Adipocyte (in vitro differentiated cells): ENCODE results near the gene FBXL13.
"Not testable (repeated sequence)": the region's sequence is repeated elsewhere in the genome, so short reads cannot be mapped to it uniquely, and the experiment has no call there.

ENCODE experiments used
- DNase-seq: peaks from one replicate; pipeline ENCODE4 v3.0.0-alpha.2; 2015; ENCODE audit warnings: low read depth
- H3K27me3 ChIP-seq: replicated peaks from 2 replicates; pipeline ENCODE4 v1.7.0; 2013; ENCODE audit warnings: mild to moderate bottlenecking, low read length, moderate library complexity; ENCODE audit not compliant: control insufficient read depth, insufficient read depth
- H3K36me3 ChIP-seq: 2 replicates; pipeline ENCODE4 v1.7.0; 2013; ENCODE audit warnings: low read length, mild to moderate bottlenecking, moderate library complexity; ENCODE audit not compliant: control insufficient read depth, insufficient read depth, severe bottlenecking
- H3K4me1 ChIP-seq: 2 replicates; pipeline ENCODE4 v1.7.0; 2013; ENCODE audit warnings: mild to moderate bottlenecking, low read length, moderate library complexity; ENCODE audit not compliant: control insufficient read depth, insufficient read depth
- H3K4me3 ChIP-seq: 2 replicates; pipeline ENCODE4 v1.7.0; 2013; ENCODE audit warnings: mild to moderate bottlenecking, low read length, moderate library complexity
- H3K9ac ChIP-seq: 2 replicates; pipeline ENCODE4 v1.7.0; 2013; ENCODE audit warnings: mild to moderate bottlenecking, low read length, moderate library complexity
- H3K9me3 ChIP-seq: 2 replicates; pipeline ENCODE4 v1.7.0; 2013; ENCODE audit warnings: mild to moderate bottlenecking, low read length, moderate library complexity; ENCODE audit not compliant: control insufficient read depth

FBXL13 gene

DNA sequence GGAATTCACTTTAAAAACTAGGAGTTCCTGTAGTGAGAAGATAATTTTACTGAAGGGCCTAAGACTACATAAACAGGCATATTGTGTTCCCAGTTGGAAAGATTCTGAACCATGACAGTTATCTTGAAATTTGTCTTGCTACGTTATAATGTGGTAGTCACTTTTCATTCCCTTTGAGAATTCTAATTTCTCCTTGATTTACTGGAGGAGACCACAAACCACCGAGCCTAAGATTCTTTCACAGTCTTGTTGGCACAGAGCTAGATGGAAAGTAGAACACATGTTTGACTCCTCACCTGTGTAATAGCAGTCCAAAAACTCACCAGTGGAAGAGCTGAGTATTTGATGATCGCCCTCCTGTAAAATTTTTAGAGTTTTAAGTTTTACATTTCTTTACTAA, 5.2 kb upstream of the FBXL13 start:
- Histone ChIP-seq H3K9ac (no peak overlapping the region), H3K27me3 (no peaks in the 10 kb centered on the region), H3K36me3 (peaks cover 14% of the 10 kb centered on the region), H3K9me3 (no peaks in the 10 kb centered on the region), H3K4me1 (peaks cover 11% of the 10 kb centered on the region), H3K4me3 (no peak overlapping the region)
- no peak for DNase-seq

DNA sequence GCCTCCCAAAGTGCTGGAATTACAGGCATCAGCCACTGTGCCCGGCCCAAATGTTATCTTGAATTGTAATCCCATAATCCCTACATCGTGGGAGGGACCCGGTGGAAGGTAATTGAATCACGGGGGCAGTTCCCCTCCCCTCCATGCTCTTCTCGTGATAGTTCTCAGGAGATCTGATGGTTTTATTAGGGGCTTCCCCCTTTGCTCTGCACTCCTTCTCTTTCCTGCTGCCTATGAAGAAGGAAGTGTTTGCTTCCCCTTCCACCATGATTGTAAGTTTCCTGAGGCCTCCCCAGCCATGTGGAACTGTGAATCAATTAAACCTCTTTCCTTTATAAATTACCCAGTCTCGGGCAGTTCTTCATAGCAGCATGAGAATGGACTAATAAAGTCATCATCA, 3.6 kb upstream of the FBXL13 start:
- H3K9me3 ChIP-seq, H3K9ac ChIP-seq, H3K27me3 ChIP-seq, H3K36me3 ChIP-seq, H3K4me3 ChIP-seq, DNase-seq: not testable (repeated sequence)
- H3K4me1 ChIP-seq: peaks cover 19% of the 10 kb centered on the region

GRCh38 chr7:103077318-103077717, 2.7 kb upstream of the FBXL13 start:
- no peaks in the 10 kb centered on the region for H3K9me3 ChIP-seq
- DNase-seq: no peak
- H3K4me3 ChIP-seq: no peak overlapping the region
- no peaks in the 10 kb centered on the region for H3K27me3 ChIP-seq
- no peaks in the 10 kb centered on the region for H3K36me3 ChIP-seq
- H3K4me1 ChIP-seq: peaks cover 19% of the 10 kb centered on the region
- H3K9ac ChIP-seq: no peak overlapping the region

DNA sequence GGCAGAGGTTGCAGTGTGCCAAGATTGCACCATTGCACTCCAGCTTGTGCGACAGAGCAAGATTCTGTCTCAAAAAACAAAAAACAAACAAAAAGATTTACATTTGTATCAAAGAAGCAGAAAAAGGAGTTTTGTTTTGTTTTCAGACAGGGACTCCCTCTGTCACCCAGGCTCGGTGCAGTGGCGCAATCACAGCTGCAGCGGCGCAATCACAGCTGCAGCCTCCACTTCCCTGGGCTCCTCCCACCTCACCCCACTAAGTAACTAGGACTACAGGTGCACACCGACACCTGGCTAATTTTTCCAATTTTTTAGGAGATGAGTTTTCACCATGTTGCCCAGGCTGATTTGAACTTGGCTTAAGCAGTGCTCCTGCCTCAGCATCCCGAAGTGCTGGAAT, 2.2 kb upstream of the FBXL13 start:
- H3K4me1 ChIP-seq: peaks cover 19% of the 10 kb centered on the region
- H3K9me3 ChIP-seq: no peaks in the 10 kb centered on the region
- no peaks in the 10 kb centered on the region for H3K27me3 ChIP-seq
- no peak for DNase-seq
- H3K4me3 ChIP-seq: no peak overlapping the region
- H3K9ac ChIP-seq: no peak overlapping the region
- H3K36me3 ChIP-seq: no peaks in the 10 kb centered on the region

DNA sequence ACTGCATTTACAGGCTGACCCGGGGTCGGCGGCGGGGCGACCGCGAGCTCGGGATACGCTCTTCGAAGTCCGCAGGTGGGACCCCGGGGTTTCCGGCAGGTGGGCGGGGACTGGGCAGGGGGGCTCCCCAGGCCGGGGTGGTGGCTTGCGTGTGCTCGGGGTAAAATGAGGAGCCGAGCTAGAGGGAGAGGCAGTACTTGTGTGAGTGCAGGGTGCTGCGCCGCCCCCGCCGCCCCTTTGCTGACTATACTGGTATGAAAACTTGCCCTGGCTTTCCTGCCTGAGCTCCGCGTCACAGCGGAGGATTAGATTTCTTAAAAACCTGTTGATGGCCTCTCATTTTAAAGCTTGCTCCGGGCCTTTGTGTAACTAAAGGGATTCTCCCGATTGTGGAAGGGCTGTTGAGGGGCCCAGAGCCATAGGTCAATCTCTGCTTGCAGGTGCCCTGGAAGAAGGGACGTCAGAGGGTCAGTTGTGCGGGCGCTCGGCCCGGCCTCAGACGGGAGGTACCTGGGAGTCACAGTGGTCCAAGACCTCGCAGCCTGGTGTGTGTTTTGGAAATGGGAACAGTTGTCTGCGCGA, 832 bp upstream of the FBXL13 start:
- Histone ChIP-seq H3K9ac (peak overlapping the region; percentile 85), H3K4me1 (peaks cover 19% of the 10 kb centered on the region), H3K27me3 (no peaks in the 10 kb centered on the region), H3K36me3 (no peaks in the 10 kb centered on the region), H3K4me3 (peak overlapping the region; percentile 97), H3K9me3 (no peaks in the 10 kb centered on the region)
- DNase-seq: peak; percentile 70

GRCh38 chr7:103073989-103074518, 542 bp downstream of the FBXL13 start:
- peak overlapping the region; percentile 85 for H3K9ac ChIP-seq
- no peaks in the 10 kb centered on the region for H3K36me3 ChIP-seq
- no peak for DNase-seq
- no peaks in the 10 kb centered on the region for H3K27me3 ChIP-seq
- peaks cover 19% of the 10 kb centered on the region for H3K4me1 ChIP-seq
- H3K9me3 ChIP-seq: no peaks in the 10 kb centered on the region
- peak overlapping the region; percentile 97 for H3K4me3 ChIP-seq

DNA sequence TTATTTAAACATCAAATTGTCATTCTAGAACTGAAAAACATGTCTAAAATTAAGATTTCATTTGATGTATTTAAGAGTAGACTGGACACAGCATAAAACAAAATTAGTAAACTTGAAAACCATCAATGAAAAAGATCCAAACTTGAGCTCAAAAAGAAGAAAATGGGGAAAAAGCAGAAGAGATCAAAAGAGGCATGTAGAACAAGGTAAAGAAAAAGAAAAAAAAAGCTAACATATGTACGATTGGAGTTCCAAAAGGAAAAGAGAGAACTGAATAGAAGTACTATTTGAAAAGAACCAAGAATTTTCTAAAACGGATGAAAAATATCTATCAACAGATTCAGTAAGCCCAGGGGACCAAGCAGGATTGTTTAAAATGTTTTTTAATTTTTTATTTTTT, 3.6 kb downstream of the FBXL13 start:
- Histone ChIP-seq H3K9ac (no peak overlapping the region), H3K36me3 (no peaks in the 10 kb centered on the region), H3K4me3 (no peak overlapping the region), H3K4me1 (peaks cover 11% of the 10 kb centered on the region), H3K9me3 (no peaks in the 10 kb centered on the region), H3K27me3 (no peaks in the 10 kb centered on the region)
- DNase-seq: no peak

GRCh38 chr7:103068414-103069403, 5.9 kb downstream of the FBXL13 start:
- H3K9ac ChIP-seq: no peak overlapping the region
- no peak for DNase-seq
- no peaks in the 10 kb centered on the region for H3K9me3 ChIP-seq
- H3K4me1 ChIP-seq: peaks cover 2% of the 10 kb centered on the region
- H3K4me3 ChIP-seq: no peak overlapping the region
- no peaks in the 10 kb centered on the region for H3K27me3 ChIP-seq
- no peaks in the 10 kb centered on the region for H3K36me3 ChIP-seq

- no peak overlapping the region for H3K9ac ChIP-seq
- no peaks in the 10 kb centered on the region for H3K9me3 ChIP-seq
- H3K36me3 ChIP-seq: no peaks in the 10 kb centered on the region
- H3K4me1 ChIP-seq: no peaks in the 10 kb centered on the region
- no peak overlapping the region for H3K4me3 ChIP-seq
- peak; percentile 42 for DNase-seq
- no peaks in the 10 kb centered on the region for H3K27me3 ChIP-seq
Observed at GRCh38 chr7:103065667-103066066, 8.9 kb downstream of the FBXL13 start.

- H3K27me3 ChIP-seq: no peaks in the 10 kb centered on the region
- no peak overlapping the region for H3K9ac ChIP-seq
- H3K36me3 ChIP-seq: no peaks in the 10 kb centered on the region
- no peaks in the 10 kb centered on the region for H3K4me1 ChIP-seq
- H3K9me3 ChIP-seq: no peaks in the 10 kb centered on the region
- no peak overlapping the region for H3K4me3 ChIP-seq
- no peak for DNase-seq
Observed at GRCh38 chr7:103063895-103064294, 10.7 kb downstream of the FBXL13 start.

DNA sequence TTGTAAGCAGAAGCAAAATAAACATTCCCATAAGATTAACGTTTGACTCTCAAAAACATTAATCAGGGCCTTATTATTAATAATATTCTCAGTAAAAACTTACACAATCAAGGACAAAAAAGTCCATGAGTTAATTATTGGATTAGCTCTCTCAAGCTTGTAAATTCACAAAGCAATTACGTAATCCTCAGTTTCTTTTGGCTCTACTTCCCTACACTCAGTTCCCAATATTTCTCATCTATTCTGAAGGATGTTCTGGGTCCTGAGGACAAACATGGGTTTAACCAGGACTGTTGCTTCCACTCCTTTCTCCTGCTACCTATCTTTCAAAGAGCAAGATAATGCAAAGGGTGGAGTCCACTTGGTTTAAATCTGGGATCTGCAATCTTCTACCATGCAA, 15.1 kb downstream of the FBXL13 start:
- Histone ChIP-seq H3K9ac (no peak overlapping the region), H3K4me3 (no peak overlapping the region), H3K36me3 (no peaks in the 10 kb centered on the region), H3K27me3 (no peaks in the 10 kb centered on the region), H3K4me1 (no peaks in the 10 kb centered on the region), H3K9me3 (no peaks in the 10 kb centered on the region)
- DNase-seq: peak; percentile 17
